Measurements from ENCODE around the gene FHL2.

Gene FHL2

GRCh38 chr2:105324732-105325131 lies 74.1 kb downstream of the FHL2 start:
- Histone ChIP-seq H2AFZ (ENCODE audit: low read depth, low read length, severe bottlenecking) (no peak overlapping the region), H4K20me1 (ENCODE audit: low read depth, low read length) (peaks cover 7% of the 10 kb centered on the region; the same call in 1 of the 2 replicates), H3K27ac (ENCODE audit: low read depth, low read length) (no peak overlapping the region), H3F3A (ENCODE audit: insufficient read depth) (peaks cover 4% of the 10 kb centered on the region; the same call in 1 of the 2 replicates), H3K27me3 (ENCODE audit: low read length) (no peaks in the 10 kb centered on the region), H3K79me2 (ENCODE audit: insufficient read depth, low read length) (peaks cover 91% of the 10 kb centered on the region), H3K9me3 (ENCODE audit: insufficient read depth, low read length) (no peaks in the 10 kb centered on the region), H3K4me3 (ENCODE audit: insufficient read depth, low read length, poor library complexity, severe bottlenecking) (no peak overlapping the region), H3K4me2 (ENCODE audit: low read depth, low read length, poor library complexity, severe bottlenecking) (no peak overlapping the region), H3K9me2 (replicated peaks; ENCODE audit: insufficient read depth, low read length) (no peaks in the 10 kb centered on the region), H3K36me3 (ENCODE audit: low read length) (no peaks in the 10 kb centered on the region), H3K9ac (ENCODE audit: low read length) (no peak overlapping the region)
- TF ChIP-seq CTCF (IDR thresholded peaks at IDR 0.05; ENCODE audit: insufficient read depth, low read length, poor library complexity, severe bottlenecking): no peak
- no peak for TF ChIP-seq EZH2phosphoT487 (conservative IDR thresholded peaks at IDR 0.05; ENCODE audit: low read length)

- Histone ChIP-seq H3K4me2 (ENCODE audit: low read depth, low read length, poor library complexity, severe bottlenecking) (no peak overlapping the region), H3K4me3 (ENCODE audit: insufficient read depth, low read length, poor library complexity, severe bottlenecking) (no peak overlapping the region), H3K9me3 (ENCODE audit: insufficient read depth, low read length) (no peaks in the 10 kb centered on the region), H4K20me1 (ENCODE audit: low read depth, low read length) (peaks cover 7% of the 10 kb centered on the region; the same call in 1 of the 2 replicates), H3K9ac (ENCODE audit: low read length) (no peak overlapping the region), H3K36me3 (ENCODE audit: low read length) (no peaks in the 10 kb centered on the region), H3K79me2 (ENCODE audit: insufficient read depth, low read length) (peaks cover 91% of the 10 kb centered on the region), H2AFZ (ENCODE audit: low read depth, low read length, severe bottlenecking) (no peak overlapping the region), H3K27ac (ENCODE audit: low read depth, low read length) (no peak overlapping the region), H3K27me3 (ENCODE audit: low read length) (no peaks in the 10 kb centered on the region), H3F3A (ENCODE audit: insufficient read depth) (peaks cover 4% of the 10 kb centered on the region; the same call in 1 of the 2 replicates), H3K9me2 (replicated peaks; ENCODE audit: insufficient read depth, low read length) (no peaks in the 10 kb centered on the region)
- TF ChIP-seq EZH2phosphoT487 (conservative IDR thresholded peaks at IDR 0.05; ENCODE audit: low read length): no peak
- no peak for TF ChIP-seq CTCF (IDR thresholded peaks at IDR 0.05; ENCODE audit: insufficient read depth, low read length, poor library complexity, severe bottlenecking)
Observed at GRCh38 chr2:105324101-105324500, 74.8 kb downstream of the FHL2 start.

GRCh38 chr2:105323111-105323510 lies 75.7 kb downstream of the FHL2 start:
- no peak overlapping the region for H3K4me3 ChIP-seq (ENCODE audit: insufficient read depth, low read length, poor library complexity, severe bottlenecking)
- peaks cover 7% of the 10 kb centered on the region; the same call in 1 of the 2 replicates for H4K20me1 ChIP-seq (ENCODE audit: low read depth, low read length)
- no peak for TF ChIP-seq CTCF (IDR thresholded peaks at IDR 0.05; ENCODE audit: insufficient read depth, low read length, poor library complexity, severe bottlenecking)

More at GRCh38 chr2:105323111-105323510, 75.7 kb downstream of the FHL2 start:
- no peaks in the 10 kb centered on the region for H3K9me2 ChIP-seq (replicated peaks; ENCODE audit: insufficient read depth, low read length)
- no peaks in the 10 kb centered on the region for H3K36me3 ChIP-seq (ENCODE audit: low read length)
- H3K4me2 ChIP-seq (ENCODE audit: low read depth, low read length, poor library complexity, severe bottlenecking): no peak overlapping the region
- H3K79me2 ChIP-seq (ENCODE audit: insufficient read depth, low read length): peaks cover 90% of the 10 kb centered on the region
- no peaks in the 10 kb centered on the region for H3K27me3 ChIP-seq (ENCODE audit: low read length)
- no peaks in the 10 kb centered on the region for H3K9me3 ChIP-seq (ENCODE audit: insufficient read depth, low read length)
- no peak overlapping the region for H3K27ac ChIP-seq (ENCODE audit: low read depth, low read length)
- no peak overlapping the region for H2AFZ ChIP-seq (ENCODE audit: low read depth, low read length, severe bottlenecking)
- H3F3A ChIP-seq (ENCODE audit: insufficient read depth): peaks cover 4% of the 10 kb centered on the region; the same call in 1 of the 2 replicates
- H3K9ac ChIP-seq (ENCODE audit: low read length): no peak overlapping the region

All from SU-DHL-6 (cell line).